ENCODE measurements around the gene VWA8. TPM values are rescaled to one million over a fixed set of nuclear protein-coding genes. Genes with fewer than 3 reads are reported as not detected.

The VWA8 gene
- polyA plus RNA-seq, 1 experiment, result 12.4 TPM

GRCh38 chr13:41565846-41566245 lies 395.1 kb downstream of the VWA8 start:
- no peaks in the 10 kb centered on the region for H3K9me3 ChIP-seq (ENCODE audit: control insufficient read depth, insufficient read depth, low read length)
- peak overlapping the region; percentile 62 for H3K27ac ChIP-seq (ENCODE audit: low read depth, low read length)
- no peak overlapping the region for H3K4me3 ChIP-seq (ENCODE audit: low read depth, low read length)
- ChIA-PET POLR2A (interaction anchor here (1.0 kb wide), 1 partner anchor 107 kb away, joined by 4 read pairs; no protein-coding TSS in a partner anchor), CTCF (interaction anchor here (1.2 kb wide), 1 partner anchor 87 kb away, joined by 3 read pairs; no protein-coding TSS in a partner anchor)
- no peaks in the 10 kb centered on the region for H3K27me3 ChIP-seq (ENCODE audit: control insufficient read depth, insufficient read depth, low read length)
- TF ChIP-seq, protein P1, sequence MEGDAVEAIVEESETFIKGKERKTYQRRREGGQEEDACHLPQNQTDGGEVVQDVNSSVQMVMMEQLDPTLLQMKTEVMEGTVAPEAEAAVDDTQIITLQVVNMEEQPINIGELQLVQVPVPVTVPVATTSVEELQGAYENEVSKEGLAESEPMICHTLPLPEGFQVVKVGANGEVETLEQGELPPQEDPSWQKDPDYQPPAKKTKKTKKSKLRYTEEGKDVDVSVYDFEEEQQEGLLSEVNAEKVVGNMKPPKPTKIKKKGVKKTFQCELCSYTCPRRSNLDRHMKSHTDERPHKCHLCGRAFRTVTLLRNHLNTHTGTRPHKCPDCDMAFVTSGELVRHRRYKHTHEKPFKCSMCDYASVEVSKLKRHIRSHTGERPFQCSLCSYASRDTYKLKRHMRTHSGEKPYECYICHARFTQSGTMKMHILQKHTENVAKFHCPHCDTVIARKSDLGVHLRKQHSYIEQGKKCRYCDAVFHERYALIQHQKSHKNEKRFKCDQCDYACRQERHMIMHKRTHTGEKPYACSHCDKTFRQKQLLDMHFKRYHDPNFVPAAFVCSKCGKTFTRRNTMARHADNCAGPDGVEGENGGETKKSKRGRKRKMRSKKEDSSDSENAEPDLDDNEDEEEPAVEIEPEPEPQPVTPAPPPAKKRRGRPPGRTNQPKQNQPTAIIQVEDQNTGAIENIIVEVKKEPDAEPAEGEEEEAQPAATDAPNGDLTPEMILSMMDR (IDR thresholded peaks at IDR 0.05; ENCODE audit: low read depth, low read length), result no peak
- no peak for DNase-seq (ENCODE audit: low read depth, low spot score)

- Histone ChIP-seq H3K4me3 (ENCODE audit: low read depth, low read length) (no peak overlapping the region), H3K27me3 (ENCODE audit: control insufficient read depth, insufficient read depth, low read length) (no peaks in the 10 kb centered on the region), H3K27ac (ENCODE audit: low read depth, low read length) (peak overlapping the region; percentile 62), H3K9me3 (ENCODE audit: control insufficient read depth, insufficient read depth, low read length) (no peaks in the 10 kb centered on the region)
- CTCF ChIA-PET, result interaction anchor here (0.9 to 1.2 kb wide), 2 partner anchors 86 to 88 kb away, joined by 3 read pairs; no protein-coding TSS in a partner anchor
- POLR2A ChIA-PET, result interaction anchor here (1.0 kb wide), 2 partner anchors 66 to 107 kb away, joined by 3 to 4 read pairs; no protein-coding TSS in a partner anchor
- peak; percentile 79 for DNase-seq (ENCODE audit: low read depth, low spot score)
- TF ChIP-seq, protein P1 (IDR thresholded peaks at IDR 0.05; ENCODE audit: low read depth, low read length), result no peak
These were observed 395.7 kb downstream of the VWA8 start for GRCh38 chr13:41565216-41565615.

DNA sequence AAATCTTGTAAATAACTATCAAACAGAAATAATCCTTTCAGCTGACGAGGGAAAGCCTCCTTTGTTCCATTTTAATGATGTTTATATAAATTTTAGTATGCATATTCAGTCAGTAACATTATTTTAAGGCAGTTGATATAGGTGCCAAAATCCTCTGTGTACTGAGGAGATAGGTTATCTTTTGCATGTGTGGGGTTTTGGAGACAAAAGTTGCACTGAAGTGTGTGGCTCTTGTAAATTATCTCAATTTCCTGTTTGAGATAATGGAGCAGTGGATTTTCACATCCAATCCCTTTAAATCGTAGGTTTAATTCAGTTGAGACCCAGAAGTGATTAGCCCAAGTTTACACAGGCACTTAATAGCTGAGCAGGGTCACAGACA lies 396.9 kb downstream of the VWA8 start:
- TF ChIP-seq, protein P1 (IDR thresholded peaks at IDR 0.05; ENCODE audit: low read depth, low read length), result no peak
- DNase-seq (ENCODE audit: low read depth, low spot score), result no peak
- Histone ChIP-seq H3K27me3 (ENCODE audit: control insufficient read depth, insufficient read depth, low read length) (no peaks in the 10 kb centered on the region), H3K9me3 (ENCODE audit: control insufficient read depth, insufficient read depth, low read length) (no peaks in the 10 kb centered on the region), H3K27ac (ENCODE audit: low read depth, low read length) (no peak overlapping the region), H3K4me3 (ENCODE audit: low read depth, low read length) (no peak overlapping the region)
- POLR2A ChIA-PET, result interaction anchor here (0.6 to 1.5 kb wide), 3 partner anchors 45 to 762 kb away, joined by 3 to 7 read pairs (median 4); no protein-coding TSS in a partner anchor
- CTCF ChIA-PET, result interaction anchor here (0.9 kb wide), 2 partner anchors 17 to 87 kb away, joined by 3 read pairs; no protein-coding TSS in a partner anchor

DNA sequence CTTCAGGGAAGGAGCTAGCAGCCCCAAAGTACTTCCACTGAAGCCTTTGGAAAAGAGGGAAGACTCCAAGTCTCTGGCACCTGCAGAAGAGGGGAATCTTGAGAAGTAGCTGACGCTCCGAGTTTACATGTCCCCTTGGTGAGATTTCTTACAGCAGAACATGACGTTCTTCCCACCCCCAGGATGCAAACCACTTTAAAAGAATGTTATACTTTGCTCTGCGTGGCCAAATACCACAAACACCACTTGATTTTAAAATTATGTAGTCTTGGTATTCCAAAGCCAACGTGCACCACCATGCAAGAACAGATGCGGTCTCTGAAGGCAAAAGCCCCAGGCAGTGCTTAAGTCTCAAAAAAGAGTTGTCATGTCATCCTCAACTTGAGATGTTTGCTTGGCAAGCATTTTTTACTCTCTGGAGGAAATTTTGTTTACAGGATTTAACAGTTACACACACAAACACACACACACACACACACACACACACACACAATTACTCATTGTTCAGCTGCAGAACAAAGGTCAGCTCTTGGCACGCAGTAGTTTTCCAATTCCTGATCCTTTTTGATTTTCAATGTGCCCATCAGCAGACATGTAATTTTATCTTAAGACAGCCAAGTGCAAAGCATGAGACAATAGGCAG lies 397.4 kb downstream of the VWA8 start:
- Histone ChIP-seq H3K27me3 (ENCODE audit: control insufficient read depth, insufficient read depth, low read length) (no peaks in the 10 kb centered on the region), H3K4me3 (ENCODE audit: low read depth, low read length) (no peak overlapping the region), H3K27ac (ENCODE audit: low read depth, low read length) (no peak overlapping the region), H3K9me3 (ENCODE audit: control insufficient read depth, insufficient read depth, low read length) (no peaks in the 10 kb centered on the region)
- TF ChIP-seq, protein P1 (IDR thresholded peaks at IDR 0.05; ENCODE audit: low read depth, low read length), result no peak
- ChIA-PET POLR2A (interaction anchor here (1.5 kb wide), 1 partner anchor 45 kb away, joined by 4 read pairs; no protein-coding TSS in a partner anchor), CTCF (interaction anchor here (0.9 kb wide), 1 partner anchor 17 kb away, joined by 3 read pairs; no protein-coding TSS in a partner anchor)
- no peak for DNase-seq (ENCODE audit: low read depth, low spot score)

DNA sequence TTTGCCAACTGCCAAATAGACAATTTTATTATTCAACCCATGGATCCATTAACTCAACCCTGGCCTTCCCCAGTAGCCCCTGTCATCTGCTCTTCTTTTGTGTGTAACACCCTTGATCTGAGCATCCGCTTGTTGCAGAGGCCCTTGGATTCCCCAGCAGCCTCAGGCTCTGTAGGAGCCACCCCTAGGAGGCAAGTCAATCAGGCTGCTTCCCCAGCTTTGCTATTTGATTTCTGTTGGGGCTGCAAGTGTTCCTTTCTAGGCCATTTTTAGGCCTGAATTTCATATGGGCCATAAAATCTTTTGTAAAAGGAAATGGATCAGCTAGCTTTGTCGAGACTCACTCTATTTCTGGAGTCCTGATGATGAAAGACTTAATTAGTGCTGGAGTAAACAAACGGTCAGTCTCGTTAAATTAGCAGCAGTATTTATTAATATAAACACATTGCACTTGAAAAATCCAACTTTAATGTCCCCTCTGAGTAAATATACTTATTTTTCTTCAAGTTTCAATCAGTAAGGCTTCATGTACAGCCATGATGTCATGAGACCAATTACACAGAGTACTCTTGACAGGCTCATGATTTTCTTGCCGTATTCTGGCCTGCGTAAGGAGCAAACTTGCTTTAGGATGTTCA lies 398.2 kb downstream of the VWA8 start:
- TF ChIP-seq, protein P1 (IDR thresholded peaks at IDR 0.05; ENCODE audit: low read depth, low read length), result no peak
- Histone ChIP-seq H3K27ac (ENCODE audit: low read depth, low read length) (peak overlapping the region; percentile 21), H3K9me3 (ENCODE audit: control insufficient read depth, insufficient read depth, low read length) (no peaks in the 10 kb centered on the region), H3K27me3 (ENCODE audit: control insufficient read depth, insufficient read depth, low read length) (no peaks in the 10 kb centered on the region), H3K4me3 (ENCODE audit: low read depth, low read length) (no peak overlapping the region)
- DNase-seq (ENCODE audit: low read depth, low spot score), result no peak
- ChIA-PET CTCF (no interaction called here), POLR2A (no interaction called here)
